NCI-H1105 (cell line): ENCODE results near the gene PARVB.

ENCODE experiments used
- DNase-seq: peaks from one replicate; lab custom pipeline; 2025; lab: John Stamatoyannopoulos, UW

PARVB gene

GRCh38 chr22:44184006-44184405, 159.9 kb downstream of the PARVB start:
- DNase-seq, result no peak

GRCh38 chr22:44185237-44186120, 161.4 kb downstream of the PARVB start:
- DNase-seq, result no peak

GRCh38 chr22:44186121-44186510, 162.0 kb downstream of the PARVB start:
- no peak for DNase-seq

- no peak for DNase-seq
Measured at GRCh38 chr22:44186737-44187136, 162.6 kb downstream of the PARVB start.

GRCh38 chr22:44187652-44188230, 163.6 kb downstream of the PARVB start:
- DNase-seq, result no peak

- no peak for DNase-seq
Measured at GRCh38 chr22:44188316-44188715, 164.2 kb downstream of the PARVB start.

GRCh38 chr22:44188986-44189630, 165.0 kb downstream of the PARVB start:
- DNase-seq, result no peak

- DNase-seq, result no peak
Measured at GRCh38 chr22:44190381-44190976, 166.4 kb downstream of the PARVB start.

GRCh38 chr22:44191036-44191454, 166.9 kb downstream of the PARVB start:
- DNase-seq, result no peak

- DNase-seq, result no peak
Measured at GRCh38 chr22:44192098-44192815, 168.2 kb downstream of the PARVB start.

GRCh38 chr22:44192816-44193534, 168.9 kb downstream of the PARVB start:
- DNase-seq, result no peak

- DNase-seq, result no peak
Measured at GRCh38 chr22:44193535-44193891, 169.4 kb downstream of the PARVB start.

- no peak for DNase-seq
Measured at GRCh38 chr22:44194569-44194968, 170.5 kb downstream of the PARVB start.

GRCh38 chr22:44195189-44195871, 171.2 kb downstream of the PARVB start:
- DNase-seq, result no peak

- no peak for DNase-seq
Measured at GRCh38 chr22:44196241-44196640, 172.1 kb downstream of the PARVB start.

GRCh38 chr22:44196731-44197131, 172.6 kb downstream of the PARVB start:
- DNase-seq, result no peak

- no peak for DNase-seq
Measured at GRCh38 chr22:44197271-44197670, 173.2 kb downstream of the PARVB start.

GRCh38 chr22:44199164-44199563, 175.1 kb downstream of the PARVB start:
- no peak for DNase-seq

GRCh38 chr22:44199866-44200265, 175.8 kb downstream of the PARVB start:
- no peak for DNase-seq

GRCh38 chr22:44200451-44200850, 176.3 kb downstream of the PARVB start:
- no peak for DNase-seq
